H1 (cell line): ENCODE data around the gene RBM4. TPM values are rescaled to one million over a fixed set of nuclear protein-coding genes. Genes with fewer than 3 reads are reported as not detected.
A peak's percentile ranks its signal among the peaks of the same experiment; 100 is the strongest.

ENCODE experiments used
- CTCF ChIA-PET: fragments of 300-600 bp; sonication (Branson Sonifier 250); formaldehyde crosslinking; loops from one replicate; lab custom pipeline; 2021; ENCODE audit not compliant: partially characterized antibody; lab: Charles Lee
- POLR2A ChIA-PET: fragments of 300-600 bp; sonication (Branson Sonifier 250); formaldehyde crosslinking; loops from one replicate; lab custom pipeline; 2021; ENCODE audit warnings: inconsistent platforms; ENCODE audit not compliant: partially characterized antibody; lab: Charles Lee
- DNase-seq, 2 experiments: peaks; one replicate each; pipeline versions ENCODE4 v3.0.0 to v3.0.0-alpha.2; 2010 to 2022; ENCODE audit warnings: low spot score in 2 of 2, low read depth in 1 of 2, mixed read lengths in 1 of 2
- FAIRE-seq: peaks from 2 replicates; lab custom pipeline; 2011; peaks lifted over from hg19 to GRCh38; lab: Jason Lieb, UNC
- H2AFZ ChIP-seq: 2 replicates; pipeline ENCODE4 v1.8.1; 2012; ENCODE audit warnings: low read length, inconsistent platforms
- H2AK5ac ChIP-seq: 2 replicates; pipeline ENCODE4 v1.6.1; 2013; ENCODE audit warnings: low read depth, low read length
- H2BK120ac ChIP-seq: replicated peaks from 2 replicates; pipeline ENCODE3; 2013; ENCODE audit warnings: low read depth, low read length, inconsistent platforms
- H2BK12ac ChIP-seq: 2 replicates; pipeline ENCODE4 v1.6.1; 2013; ENCODE audit warnings: low read depth, low read length
- H2BK15ac ChIP-seq: 2 replicates; pipeline ENCODE4 v1.6.1; 2013; ENCODE audit warnings: low read length
- H2BK20ac ChIP-seq: 2 replicates; pipeline ENCODE4 v1.6.1; 2013; ENCODE audit warnings: low read length
- H2BK5ac ChIP-seq: 2 replicates; pipeline ENCODE4 v1.6.1; 2013; ENCODE audit warnings: low read depth, low read length
- H3K14ac ChIP-seq: 2 replicates; pipeline ENCODE4 v1.6.1; 2013; ENCODE audit warnings: inconsistent platforms; ENCODE audit not compliant: insufficient read length
- H3K18ac ChIP-seq: 2 replicates; pipeline ENCODE4 v1.6.1; 2013; ENCODE audit warnings: low read length; ENCODE audit errors: extremely low read depth
- H3K23ac ChIP-seq: 2 replicates; pipeline ENCODE4 v1.6.1; 2013; ENCODE audit warnings: inconsistent platforms; ENCODE audit not compliant: insufficient read length
- H3K23me2 ChIP-seq: 2 replicates; pipeline ENCODE4 v1.6.1; 2013; ENCODE audit warnings: low read depth, low read length
- H3K27ac ChIP-seq: 2 replicates; pipeline ENCODE4 v1.6.1; 2011; ENCODE audit warnings: low read depth, low read length, inconsistent platforms
- H3K27me3 ChIP-seq, 4 experiments: replicated peaks in 1 of 4; 1 replicate in 1 of 4; 2 replicates in 3 of 4; pipeline versions ENCODE4 v1.6.1 to v1.8.1; 2011 to 2013; ENCODE audit warnings: low read length in 3 of 4, mild to moderate bottlenecking in 3 of 4, inconsistent platforms in 2 of 4, mixed read lengths in 2 of 4, moderate library complexity in 1 of 4; ENCODE audit not compliant: control insufficient read depth in 3 of 4, insufficient read depth in 3 of 4; ENCODE audit errors: extremely low read depth in 1 of 4
- H3K36me3 ChIP-seq, 4 experiments: 2 replicates each; pipeline versions ENCODE4 v1.6.1 to v1.8.1; 2011 to 2013; ENCODE audit warnings: mild to moderate bottlenecking in 4 of 4, low read length in 3 of 4, moderate library complexity in 2 of 4, control low read depth in 1 of 4, inconsistent platforms in 1 of 4; ENCODE audit not compliant: insufficient read depth in 4 of 4, control insufficient read depth in 2 of 4
- H3K4ac ChIP-seq: replicated peaks from 2 replicates; pipeline ENCODE3; 2013; ENCODE audit warnings: low read length, low read depth, mixed read lengths, inconsistent platforms; ENCODE audit not compliant: insufficient read length
- H3K4me1 ChIP-seq, 4 experiments: replicated peaks in 1 of 4; 1 replicate in 1 of 4; 2 replicates in 3 of 4; pipeline versions ENCODE4 v1.6.1 to v1.8.1; 2011 to 2013; ENCODE audit warnings: low read length in 3 of 4, inconsistent platforms in 2 of 4, mixed read lengths in 1 of 4; ENCODE audit not compliant: insufficient read depth in 4 of 4, control insufficient read depth in 3 of 4
- H3K4me2 ChIP-seq, 2 experiments: 2 replicates each; pipeline versions ENCODE4 v1.6.1 to v1.8.1; 2011 to 2013; ENCODE audit warnings: low read depth in 2 of 2, low read length in 2 of 2, control low read depth in 1 of 2, inconsistent platforms in 1 of 2, mild to moderate bottlenecking in 1 of 2; ENCODE audit not compliant: insufficient read depth in 1 of 2
- H3K4me3 ChIP-seq, 4 experiments: fragments of 200-600, 300-600 bp in 1 of 4; sonication (generic), shearing (Covaris generic), sonication (Bioruptor Twin) in 1 of 4; 2 replicates each; pipeline versions ENCODE4 v1.5.1 to v1.8.1; 2011 to 2016; ENCODE audit warnings: low read length in 4 of 4, low read depth in 3 of 4, control low read depth in 2 of 4, inconsistent platforms in 2 of 4, mild to moderate bottlenecking in 2 of 4, mixed read lengths in 1 of 4, moderate library complexity in 1 of 4; ENCODE audit not compliant: insufficient read depth in 2 of 4; ENCODE audit errors: extremely low read depth in 1 of 4
- H3K56ac ChIP-seq: replicated peaks from 2 replicates; pipeline ENCODE3; 2013; ENCODE audit warnings: low read depth, mild to moderate bottlenecking, mixed read lengths, low read length, inconsistent platforms; ENCODE audit not compliant: insufficient read length
- H3K79me1 ChIP-seq: 2 replicates; pipeline ENCODE4 v1.6.1; 2013; ENCODE audit warnings: low read depth, low read length, control low read depth
- H3K79me2 ChIP-seq, 2 experiments: 2 replicates each; pipeline versions ENCODE4 v1.6.1 to v1.8.1; 2012 to 2013; ENCODE audit warnings: low read length in 2 of 2, mild to moderate bottlenecking in 2 of 2, inconsistent platforms in 1 of 2; ENCODE audit not compliant: insufficient read depth in 2 of 2, control insufficient read depth in 1 of 2
- H3K9ac ChIP-seq, 4 experiments: replicated peaks in 1 of 4; 1 replicate in 1 of 4; 2 replicates in 3 of 4; pipeline versions ENCODE4 v1.6.1 to v1.8.1; 2011 to 2013; ENCODE audit warnings: low read depth in 3 of 4, low read length in 3 of 4, control low read depth in 2 of 4, mild to moderate bottlenecking in 2 of 4, moderate library complexity in 2 of 4, inconsistent platforms in 1 of 4; ENCODE audit errors: extremely low read depth in 1 of 4
- H3K9me3 ChIP-seq, 2 experiments: 2 replicates each; pipeline versions ENCODE4 v1.6.1 to v1.8.1; 2012 to 2013; ENCODE audit warnings: mild to moderate bottlenecking in 2 of 2, moderate library complexity in 2 of 2, control low read depth in 1 of 2, inconsistent platforms in 1 of 2, low read depth in 1 of 2, low read length in 1 of 2, mixed read lengths in 1 of 2; ENCODE audit not compliant: insufficient read depth in 2 of 2
- H4K20me1 ChIP-seq, 2 experiments: replicated peaks in 1 of 2; 2 replicates each; pipeline versions ENCODE3 to v1.8.1; 2011 to 2013; ENCODE audit warnings: inconsistent platforms in 2 of 2, low read length in 2 of 2, mild to moderate bottlenecking in 1 of 2; ENCODE audit not compliant: insufficient read depth in 2 of 2, control insufficient read depth in 1 of 2
- H4K5ac ChIP-seq: 2 replicates; pipeline ENCODE4 v1.6.1; 2013; ENCODE audit warnings: low read length, low read depth, mixed read lengths, inconsistent platforms; ENCODE audit not compliant: insufficient read length
- H4K8ac ChIP-seq: 2 replicates; pipeline ENCODE4 v1.8.0; 2013; ENCODE audit warnings: mild to moderate bottlenecking, moderate library complexity, low read length, inconsistent platforms; ENCODE audit not compliant: insufficient read depth; ENCODE audit errors: extremely low read depth
- H4K91ac ChIP-seq: replicated peaks from 2 replicates; pipeline ENCODE3; 2013; ENCODE audit warnings: low read length, mixed read lengths, inconsistent platforms; ENCODE audit not compliant: insufficient read length
- PHF8 ChIP-seq: fragments of 200-600 bp; sonication (generic); conservative IDR thresholded peaks from 2 replicates; pipeline ENCODE4 v1.7.1; 2012; ENCODE audit warnings: low read depth, mild to moderate bottlenecking, inconsistent platforms, low read length, moderate library complexity
- POLR2AphosphoS5 ChIP-seq: IDR thresholded peaks from 2 replicates; pipeline ENCODE4 v1.6.1; 2011; ENCODE audit warnings: low read depth, low read length
- SIX5 ChIP-seq: IDR thresholded peaks from 2 replicates; pipeline ENCODE4 v1.6.1; 2011; ENCODE audit warnings: mild to moderate bottlenecking, low read depth, low read length
- ZNF274 ChIP-seq: IDR thresholded peaks from 2 replicates; pipeline ENCODE4 v1.7.0; 2012; ENCODE audit warnings: low read length, borderline replicate concordance; ENCODE audit errors: extremely low read depth
- WGBS, 2 experiments: shearing (Covaris generic) in 1 of 2; methylation state at CpG; one replicate each; pipeline versions ENCODE4 v1.1.6 to v1.1.7; 2013 to 2015; ENCODE audit warnings: low lambda C conversion rate in 2 of 2, mixed read lengths in 2 of 2, inconsistent platforms in 1 of 2, low coverage in 1 of 2, missing lambda C conversion rate in 1 of 2; ENCODE audit not compliant: insufficient replicate concordance in 2 of 2, insufficient coverage in 1 of 2, insufficient read length in 1 of 2; ENCODE audit errors: extremely low coverage in 1 of 2, missing lambda C conversion rate in 1 of 2; 5-methylcytosine and 5-hydroxymethylcytosine counted together
- polyA plus RNA-seq, 7 experiments: library from polyadenylated mRNA; depleted of rRNA in 3 of 7; stranded (reverse) in 5 of 7; unstranded in 2 of 7; fragments of >200 nt in 5 of 7; fragments of 200-250 nt in 2 of 7; gene quantifications; 1 replicate in 5 of 7; 2 replicates in 1 of 7; 4 replicates in 1 of 7; pipeline versions ENCODE4 v1.2.1 to v1.2.3, GENCODE V29; 2011 to 2013; ENCODE audit warnings: missing spikeins in 2 of 7, mixed read lengths in 2 of 7
- total RNA-seq: library from RNA; stranded (reverse); fragmentation: NEBNext Ultra II Directional; extraction: Animal tissue kit (Norgen Biotek cat#: 25700); gene quantifications from 2 replicates; pipeline ENCODE4 v1.2.1, GENCODE V29; 2021

Gene RBM4
- total and polyA plus RNA-seq, 2 of the 8 experiments (the other 6 are each of a cell fraction or from before 2014, with no cell fraction given): 192 to 330 TPM

DNA sequence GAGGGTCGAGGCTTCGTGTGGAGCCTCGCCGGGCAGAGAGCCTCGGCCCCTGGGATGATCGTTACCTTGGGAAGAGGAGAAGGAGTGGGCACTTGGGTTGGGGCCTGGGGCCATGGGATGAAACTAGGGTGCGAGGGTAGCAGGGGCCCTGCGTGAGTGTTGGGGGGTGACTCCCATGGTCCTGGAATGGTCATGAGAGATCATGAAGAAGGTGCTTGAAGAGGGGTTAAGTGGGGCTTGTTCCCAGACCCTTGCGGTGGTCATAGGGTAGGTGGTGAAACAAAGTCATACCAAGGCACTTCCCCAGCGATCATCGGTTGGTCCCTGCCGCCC is 45.2 kb upstream of the RBM4 start:
- Histone ChIP-seq H3K4me3 (peak overlapping the region; percentile 49 to 73 (median 64)), H2BK5ac (peak overlapping the region; percentile 47; the same call in 1 of the 2 replicates), H3K14ac (no peak overlapping the region), H3K56ac (no peak overlapping the region), H3K4me1 (peaks cover 0 to 11% (median 7%) of the 10 kb centered on the region in 4 experiments; a peak in 6 of 7 replicates), H4K8ac (peak overlapping the region; percentile 94), H3K4ac (peak overlapping the region; percentile 94), H2BK120ac (no peak overlapping the region), H2BK12ac (peak overlapping the region; percentile 13; the same call in 1 of the 2 replicates), H3K27me3 (peaks cover 0 to 10% (median 4%) of the 10 kb centered on the region in 4 experiments; a peak in 3 of 7 replicates), H4K20me1 (no peaks in the 10 kb centered on the region), H3K4me2 (peak overlapping the region; percentile 60 to 92), H3K36me3 (no peaks in the 10 kb centered on the region; a peak in 1 of 8 replicates), H2AK5ac (0 out of 2 replicates have a peak overlapping the region, but pooled peaks have one; percentile 7), H4K5ac (peak overlapping the region; percentile 61), H3K79me1 (peaks cover 5% of the 10 kb centered on the region), H3K9me3 (peaks cover 9 to 17% of the 10 kb centered on the region in 2 experiments), H3K23me2 (peaks cover 9% of the 10 kb centered on the region), H4K91ac (peak overlapping the region; percentile 50), H2AFZ (peak overlapping the region; percentile 46; the same call in 1 of the 2 replicates), H2BK15ac (no peak overlapping the region), H3K79me2 (peaks cover 0 to 5% of the 10 kb centered on the region in 2 experiments; a peak in 2 of 4 replicates), H3K27ac (peak overlapping the region; percentile 57), H3K9ac (peak overlapping the region in 3 of 4 experiments; percentile 52 to 70 (median 67); a peak in 5 of 7 replicates), H3K18ac (no peak overlapping the region), H3K23ac (no peak overlapping the region), H2BK20ac (no peak overlapping the region)
- CTCF ChIA-PET: interaction anchor here (1.1 to 3.5 kb wide), 16 partner anchors 10 to 102 kb away, joined by 3 to 43 read pairs (median 6); partner anchors contain the start of genes ACTN3, CTSF, RBM4B and ZDHHC24
- POLR2A ChIA-PET: interaction anchor here (0.9 to 65.3 kb wide), 6 partner anchors 10 to 49 kb away, joined by 3 to 2165 read pairs (median 5); partner anchors contain the start of genes ACTN3, RBM14 and RBM4
- TF ChIP-seq PHF8: peak; percentile 87
- TF ChIP-seq POLR2AphosphoS5: no peak
- no peak for TF ChIP-seq SIX5
- no peak for TF ChIP-seq ZNF274
- FAIRE-seq: no peak
- 46% methylated on average over 12 of the region's 12 CpGs; no CpG with 5 or more reads in 1 of the 2 experiments for WGBS, 2 experiments
- no peak for DNase-seq
